ENCODE data around the gene HHATL. TPM values are rescaled to one million over a fixed set of nuclear protein-coding genes. Genes with fewer than 3 reads are reported as not detected.

The HHATL gene
- total RNA-seq, 4 donors from 2014 or later = 2.3 TPM; not detected in 3

DNA sequence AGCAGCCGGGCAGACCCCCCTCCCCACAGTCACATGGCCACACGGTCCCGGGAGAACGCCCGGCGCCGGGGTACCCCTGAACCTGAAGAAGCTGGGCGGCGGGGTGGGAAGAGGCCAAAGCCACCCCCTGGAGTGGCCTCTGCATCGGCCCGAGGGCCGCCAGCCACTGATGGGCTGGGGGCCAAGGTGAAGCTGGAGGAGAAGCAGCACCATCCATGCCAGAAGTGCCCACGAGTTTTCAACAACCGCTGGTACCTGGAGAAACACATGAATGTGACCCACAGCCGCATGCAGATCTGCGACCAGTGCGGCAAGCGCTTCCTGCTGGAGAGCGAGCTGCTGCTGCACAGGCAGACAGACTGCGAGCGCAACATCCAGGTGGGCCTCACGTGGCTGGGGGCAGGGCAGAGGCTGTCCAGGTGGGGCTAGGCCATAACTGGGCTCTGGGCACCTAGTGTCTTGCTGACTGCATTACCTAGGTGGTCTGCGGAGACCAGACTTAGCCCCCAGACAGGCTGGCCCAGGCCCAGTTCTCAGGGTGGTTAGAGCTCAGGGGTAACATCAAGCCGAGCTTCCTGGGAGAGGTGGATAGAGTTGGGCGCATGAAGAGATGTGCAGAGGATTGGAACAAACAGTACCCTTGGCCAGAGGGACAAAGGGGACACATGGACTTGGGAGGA, 43.0 kb downstream of the HHATL start:
- WGBS = 91% methylated on average over 13 of the region's 25 CpGs
- TF ChIP-seq CTCF (IDR thresholded peaks at IDR 0.05) (no peak), POLR2A (IDR thresholded peaks at IDR 0.05) (no peak), EP300 (IDR thresholded peaks at IDR 0.05) (no peak), POLR2AphosphoS5 (IDR thresholded peaks at IDR 0.05) (no peak)
- H3K36me3 ChIP-seq = peaks cover 7% of the 10 kb centered on the region
- peaks cover 21% of the 10 kb centered on the region for H3K4me1 ChIP-seq
- H3K4me3 ChIP-seq = no peak overlapping the region
- H3K27me3 ChIP-seq = no peaks in the 10 kb centered on the region
- no peak for DNase-seq (ENCODE audit: low spot score in 2 of 2)
- no peak overlapping the region for H3K27ac ChIP-seq
- H3K9me3 ChIP-seq = no peaks in the 10 kb centered on the region

- 71% methylated on average over 21 of the region's 22 CpGs for WGBS
- Histone ChIP-seq H3K4me1 (peaks cover 22% of the 10 kb centered on the region), H3K27ac (no peak overlapping the region), H3K4me3 (no peak overlapping the region), H3K27me3 (no peaks in the 10 kb centered on the region), H3K9me3 (no peaks in the 10 kb centered on the region), H3K36me3 (peaks cover 7% of the 10 kb centered on the region)
- TF ChIP-seq POLR2A (IDR thresholded peaks at IDR 0.05) = no peak
- TF ChIP-seq CTCF (IDR thresholded peaks at IDR 0.05) = no peak
- no peak for TF ChIP-seq EP300 (IDR thresholded peaks at IDR 0.05)
- TF ChIP-seq POLR2AphosphoS5 (IDR thresholded peaks at IDR 0.05) = no peak
- no peak for DNase-seq (ENCODE audit: low spot score in 2 of 2)
Measured at GRCh38 chr3:42658771-42659390, 43.7 kb downstream of the HHATL start.

- Histone ChIP-seq H3K27ac (no peak overlapping the region), H3K27me3 (no peaks in the 10 kb centered on the region), H3K4me1 (peaks cover 29% of the 10 kb centered on the region), H3K36me3 (peaks cover 7% of the 10 kb centered on the region), H3K9me3 (no peaks in the 10 kb centered on the region), H3K4me3 (no peak overlapping the region)
- DNase-seq (ENCODE audit: low spot score in 2 of 2) = no peak
- 82% methylated on average over 9 of the region's 34 CpGs for WGBS
- no peak for TF ChIP-seq POLR2AphosphoS5 (IDR thresholded peaks at IDR 0.05)
- TF ChIP-seq POLR2A (IDR thresholded peaks at IDR 0.05) = no peak
- no peak for TF ChIP-seq CTCF (IDR thresholded peaks at IDR 0.05)
- no peak for TF ChIP-seq EP300 (IDR thresholded peaks at IDR 0.05)
Measured at GRCh38 chr3:42658091-42658770, 44.4 kb downstream of the HHATL start.

DNA sequence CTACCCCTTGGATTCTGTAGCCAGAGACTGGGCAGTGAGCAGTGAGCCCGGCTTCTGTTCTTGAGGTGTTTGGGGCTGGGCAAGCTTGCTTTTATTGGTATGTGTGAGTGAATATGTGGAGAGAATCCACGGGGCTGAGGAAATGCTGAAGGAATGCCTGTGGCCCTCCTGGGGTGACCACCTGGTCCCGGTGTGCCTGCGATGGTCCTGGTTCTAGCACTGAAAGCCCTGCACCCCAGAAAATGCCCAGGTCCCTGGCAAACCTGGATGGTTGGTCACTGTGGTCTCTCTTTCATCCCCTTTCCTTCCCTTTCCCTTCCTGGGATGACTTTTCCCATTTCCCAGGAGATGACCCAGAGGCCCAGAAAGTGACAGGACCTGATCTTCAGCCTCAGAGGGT, 44.9 kb downstream of the HHATL start:
- H3K4me3 ChIP-seq = no peak overlapping the region
- H3K9me3 ChIP-seq = no peaks in the 10 kb centered on the region
- H3K36me3 ChIP-seq = peaks cover 7% of the 10 kb centered on the region
- no peaks in the 10 kb centered on the region for H3K27me3 ChIP-seq
- no peak for DNase-seq (ENCODE audit: low spot score in 2 of 2)
- TF ChIP-seq EP300 (IDR thresholded peaks at IDR 0.05) = no peak
- peaks cover 34% of the 10 kb centered on the region for H3K4me1 ChIP-seq
- WGBS = 67% methylated on average over 3 of the region's 4 CpGs
- H3K27ac ChIP-seq = no peak overlapping the region

DNA sequence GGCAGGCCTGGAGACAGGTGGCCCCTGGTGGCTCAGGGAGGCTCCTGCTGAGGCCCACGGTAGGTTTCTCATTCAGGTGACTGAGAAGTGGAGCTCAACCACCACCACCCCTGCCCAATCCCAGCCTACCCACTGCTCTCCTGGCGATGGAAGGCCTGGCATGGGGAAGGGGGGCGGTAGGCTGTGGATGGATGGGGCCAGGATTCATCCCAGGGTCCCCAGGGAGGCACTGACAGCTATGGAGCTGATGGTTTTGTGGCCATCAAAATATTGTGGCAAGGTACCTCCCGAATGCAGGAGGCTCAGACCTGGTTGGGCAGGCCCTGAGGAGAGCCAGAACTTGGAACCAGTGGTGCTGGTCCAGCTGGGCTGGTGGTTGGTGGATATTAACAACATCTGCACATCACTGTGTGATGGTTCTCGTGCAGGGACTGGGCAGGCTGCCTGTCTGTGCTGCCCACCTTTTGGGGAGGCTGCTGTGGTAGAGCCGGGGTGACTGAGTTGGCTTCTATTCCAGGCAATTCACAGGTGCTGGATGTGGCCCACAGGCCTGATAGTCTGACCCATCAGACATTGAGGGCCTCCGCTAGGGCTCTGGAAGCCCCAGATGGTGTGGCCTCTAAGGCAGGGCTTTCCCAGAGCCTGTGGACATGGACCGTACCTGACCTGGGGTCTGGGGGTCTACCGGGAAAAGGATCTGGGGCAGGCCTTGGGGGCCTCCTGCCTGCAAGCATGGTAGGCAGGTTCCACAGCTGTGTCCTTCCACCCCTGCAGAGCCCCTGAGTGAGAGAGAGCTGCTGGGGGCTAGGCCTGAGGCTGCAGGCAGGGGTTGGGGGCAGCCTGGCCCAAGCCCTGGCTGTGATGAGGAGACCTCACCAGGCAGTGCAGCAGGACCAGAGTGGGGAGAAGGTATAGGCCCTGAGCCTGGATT, 45.7 kb downstream of the HHATL start:
- no peak for DNase-seq (ENCODE audit: low spot score in 2 of 2)
- H3K4me1 ChIP-seq = peaks cover 41% of the 10 kb centered on the region
- 100% methylated on average over 3 of the region's 9 CpGs for WGBS
- peaks cover 7% of the 10 kb centered on the region for H3K36me3 ChIP-seq
- TF ChIP-seq POLR2AphosphoS5 (IDR thresholded peaks at IDR 0.05) (no peak), EP300 (IDR thresholded peaks at IDR 0.05) (no peak), POLR2A (IDR thresholded peaks at IDR 0.05) (no peak), CTCF (IDR thresholded peaks at IDR 0.05) (no peak)
- no peak overlapping the region for H3K27ac ChIP-seq
- no peak overlapping the region for H3K4me3 ChIP-seq
- no peaks in the 10 kb centered on the region for H3K27me3 ChIP-seq
- H3K9me3 ChIP-seq = no peaks in the 10 kb centered on the region

Data from suprapubic skin (tissue), 4 donors.